A172 (cell line): ENCODE results near the gene GARNL3. TPM values are rescaled to one million over a fixed set of nuclear protein-coding genes. Genes with fewer than 3 reads are reported as not detected.

ENCODE experiments used
- DNase-seq: peaks from one replicate; pipeline ENCODE4 v3.0.0-alpha.2; 2015; ENCODE audit warnings: low spot score
- total RNA-seq: library from RNA; depleted of rRNA; stranded (reverse); fragments of >200 nt; shearing (Covaris generic); gene quantifications from 2 replicates; pipeline ENCODE4 v1.2.3, GENCODE V29; 2014

Gene GARNL3
- total RNA-seq, 1 experiment from 2014 or later, result 5.8 TPM

DNA sequence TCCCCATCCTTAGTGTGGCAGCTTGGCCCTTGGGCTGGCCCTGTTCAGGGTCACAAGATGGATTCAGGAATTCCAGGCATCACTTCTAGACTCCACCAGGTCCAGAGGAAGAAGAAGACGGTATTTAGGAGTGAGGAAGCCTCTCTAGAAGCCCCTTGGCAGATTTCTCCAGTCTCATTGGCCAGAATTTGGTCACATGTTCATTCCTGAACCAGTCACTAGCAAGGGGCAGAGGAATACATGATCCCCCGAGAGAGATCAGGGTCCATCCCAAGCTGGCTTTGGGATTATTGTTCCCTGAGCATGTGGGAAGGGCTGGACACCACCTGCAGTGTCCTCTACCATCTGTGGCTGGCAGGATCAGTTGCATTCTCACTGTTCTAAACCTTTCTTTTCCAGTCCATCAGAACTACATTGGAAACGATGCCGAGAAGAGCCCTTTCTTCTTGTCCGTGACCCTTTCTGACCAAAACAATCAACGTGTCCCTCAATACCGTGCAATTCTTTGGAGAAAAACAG is 48.5 kb downstream of the GARNL3 start:
- no peak for DNase-seq

DNA sequence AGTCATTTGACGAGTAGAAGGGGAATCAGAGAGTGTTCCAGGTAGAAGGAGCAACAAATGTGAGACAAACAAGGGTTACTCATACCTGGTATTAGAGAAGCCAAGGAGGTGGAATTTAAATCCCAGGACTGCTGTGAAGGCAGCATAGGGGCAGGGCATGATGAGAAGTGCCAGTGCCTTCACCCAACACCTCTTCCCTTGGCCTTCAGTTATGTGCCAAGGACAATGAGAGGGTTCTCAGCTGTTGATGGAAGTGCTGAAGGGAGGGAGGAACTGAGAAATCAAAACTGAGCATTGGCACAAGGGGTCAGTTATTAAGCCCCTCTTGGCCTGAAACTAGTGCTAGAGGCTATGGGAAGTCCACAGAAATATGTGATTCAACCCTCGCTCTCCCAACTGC is 50.3 kb downstream of the GARNL3 start:
- DNase-seq, result no peak

DNA sequence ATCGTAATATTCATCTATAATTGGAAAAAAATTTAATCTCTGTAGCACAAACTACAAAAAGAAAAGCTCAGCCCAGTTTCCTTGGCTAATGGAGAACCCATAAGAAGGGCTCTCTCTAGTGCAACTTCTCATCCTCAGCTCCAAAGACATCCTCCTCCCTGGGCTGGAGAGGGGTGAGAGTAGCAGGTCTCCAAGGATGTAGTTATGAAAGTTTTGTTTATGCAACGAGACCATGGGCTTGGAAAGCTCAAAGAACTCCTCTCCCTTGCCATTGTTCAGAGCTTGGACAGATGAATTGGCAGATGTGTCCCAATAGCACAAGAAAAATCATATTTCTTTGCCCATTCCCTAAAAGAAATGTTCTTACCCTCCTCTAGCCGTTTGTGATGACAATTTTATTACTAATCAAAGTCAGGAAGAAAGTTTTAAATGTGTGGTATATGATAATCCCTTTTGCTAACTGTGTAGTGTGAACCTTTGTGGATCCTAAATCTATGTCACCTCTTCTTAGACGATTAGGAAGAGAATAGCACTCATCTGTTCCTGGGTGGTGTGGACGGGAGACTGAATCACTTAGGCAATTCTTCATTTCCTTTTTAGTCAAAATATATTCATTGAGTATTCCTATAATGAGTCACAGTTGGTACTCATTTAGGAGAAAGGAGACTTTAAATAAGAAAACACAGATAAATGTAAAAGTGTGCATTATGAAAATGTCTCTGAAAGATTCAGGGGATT is 52.2 kb downstream of the GARNL3 start:
- DNase-seq, result no peak

DNA sequence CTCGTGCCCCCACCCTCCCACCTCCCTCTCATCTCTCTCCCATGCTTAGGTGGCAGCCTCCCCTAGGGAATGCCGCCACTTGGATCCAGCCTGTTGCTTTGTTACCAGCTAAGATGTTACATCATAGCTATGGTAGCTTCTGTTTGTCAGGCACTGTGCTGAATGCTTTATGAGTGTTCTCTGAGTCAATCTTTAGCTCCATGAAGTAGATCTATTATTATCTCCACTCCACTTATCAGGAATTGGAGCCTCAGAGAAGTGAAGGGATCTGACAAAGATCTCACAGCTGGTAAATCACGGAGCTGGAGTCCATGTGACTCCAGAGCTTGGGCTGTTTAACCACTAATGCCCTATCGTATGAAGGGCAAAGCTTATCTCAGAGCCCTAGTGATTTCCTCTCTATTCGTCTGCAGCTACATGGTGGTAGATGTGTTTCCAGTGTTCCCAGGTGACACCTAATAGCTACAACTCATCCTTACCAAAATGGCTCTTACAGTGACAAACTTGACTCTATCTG is 54.1 kb downstream of the GARNL3 start:
- peak; percentile 49 for DNase-seq

DNA sequence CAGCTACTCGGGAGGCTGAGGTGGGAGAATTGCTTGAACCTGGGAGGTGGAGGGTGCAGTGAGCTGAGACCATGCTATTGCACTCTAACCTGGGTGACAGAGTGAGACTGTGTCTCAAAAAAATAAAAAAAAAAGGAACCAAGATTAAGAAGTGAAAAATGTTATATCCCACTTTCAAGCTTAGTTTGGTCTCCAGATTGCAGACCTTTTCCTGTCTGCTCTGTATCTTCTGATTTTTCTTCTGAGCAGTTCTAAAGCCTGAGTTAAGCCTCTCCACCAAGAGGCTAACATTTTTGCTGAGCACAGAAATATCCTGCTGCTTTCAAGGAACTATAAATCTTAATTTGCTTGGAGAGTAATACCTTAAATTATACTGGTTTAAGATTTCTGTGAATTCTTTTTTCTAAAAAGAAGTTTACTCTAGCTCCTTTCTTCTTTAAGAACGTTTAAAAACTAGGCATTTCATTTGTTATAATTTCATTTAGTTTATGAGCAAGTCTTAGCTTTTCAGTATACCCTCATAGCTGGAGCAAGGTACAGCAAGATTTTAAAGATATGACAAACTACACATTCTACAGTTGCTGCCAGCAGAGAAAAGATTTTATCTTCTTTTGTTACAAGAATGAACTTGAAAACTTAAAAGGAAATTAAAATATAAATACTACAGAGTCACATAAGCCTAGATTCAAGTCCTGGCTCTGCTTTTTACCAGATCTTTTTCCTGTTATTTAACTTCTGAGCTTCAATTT is 55.0 kb downstream of the GARNL3 start:
- DNase-seq, result no peak

DNA sequence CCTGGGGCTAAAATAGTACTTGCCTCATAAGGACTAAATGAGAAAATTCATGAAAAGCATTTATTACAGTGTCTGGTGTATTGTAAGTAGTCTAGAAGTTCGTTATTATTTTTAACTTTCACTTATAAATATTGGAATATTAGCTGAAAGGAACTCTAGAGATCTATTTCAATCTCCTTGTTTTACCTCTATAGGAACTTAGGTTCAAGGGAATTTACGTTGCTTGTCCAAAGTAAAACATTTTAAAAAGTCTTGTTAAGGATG is 55.5 kb downstream of the GARNL3 start:
- no peak for DNase-seq

DNA sequence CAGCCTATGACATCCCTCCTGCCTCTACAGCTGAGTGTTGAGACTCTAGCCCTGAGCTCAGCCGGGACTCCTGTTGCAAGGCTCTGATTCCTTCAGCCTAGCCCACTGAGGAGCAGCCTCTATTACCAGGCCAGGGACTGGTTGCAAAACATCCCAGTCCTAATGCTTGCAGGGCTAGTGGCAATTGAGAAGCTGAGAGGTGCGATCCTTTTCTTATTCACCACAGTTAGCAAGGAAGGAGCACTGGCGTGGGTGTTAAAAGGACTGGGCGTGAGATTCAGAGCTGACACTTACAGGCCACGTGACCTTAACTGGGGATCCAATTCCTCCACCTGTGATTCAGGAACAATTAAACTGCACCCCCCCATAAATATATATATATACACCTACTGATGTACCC is 58.8 kb downstream of the GARNL3 start:
- no peak for DNase-seq

DNA sequence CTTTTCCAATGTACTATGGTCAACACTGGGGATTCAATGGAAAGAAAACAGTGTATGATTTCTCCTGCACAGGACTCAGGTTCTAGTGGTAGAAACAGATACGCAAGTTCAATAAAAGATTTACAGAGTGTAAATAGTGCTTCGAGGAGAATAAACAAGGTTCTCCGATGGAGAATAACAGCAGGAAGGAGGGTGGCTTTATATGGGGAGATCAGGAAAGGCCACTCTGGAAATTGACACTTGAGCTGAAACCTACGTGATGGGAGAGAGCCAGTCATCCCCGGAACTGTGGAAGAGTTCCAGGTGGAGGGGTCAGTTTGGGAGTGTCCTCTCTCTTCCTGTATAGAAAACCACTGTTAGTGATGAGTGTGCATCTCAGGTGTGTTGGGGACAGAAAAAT is 65.9 kb downstream of the GARNL3 start:
- DNase-seq, result no peak

DNA sequence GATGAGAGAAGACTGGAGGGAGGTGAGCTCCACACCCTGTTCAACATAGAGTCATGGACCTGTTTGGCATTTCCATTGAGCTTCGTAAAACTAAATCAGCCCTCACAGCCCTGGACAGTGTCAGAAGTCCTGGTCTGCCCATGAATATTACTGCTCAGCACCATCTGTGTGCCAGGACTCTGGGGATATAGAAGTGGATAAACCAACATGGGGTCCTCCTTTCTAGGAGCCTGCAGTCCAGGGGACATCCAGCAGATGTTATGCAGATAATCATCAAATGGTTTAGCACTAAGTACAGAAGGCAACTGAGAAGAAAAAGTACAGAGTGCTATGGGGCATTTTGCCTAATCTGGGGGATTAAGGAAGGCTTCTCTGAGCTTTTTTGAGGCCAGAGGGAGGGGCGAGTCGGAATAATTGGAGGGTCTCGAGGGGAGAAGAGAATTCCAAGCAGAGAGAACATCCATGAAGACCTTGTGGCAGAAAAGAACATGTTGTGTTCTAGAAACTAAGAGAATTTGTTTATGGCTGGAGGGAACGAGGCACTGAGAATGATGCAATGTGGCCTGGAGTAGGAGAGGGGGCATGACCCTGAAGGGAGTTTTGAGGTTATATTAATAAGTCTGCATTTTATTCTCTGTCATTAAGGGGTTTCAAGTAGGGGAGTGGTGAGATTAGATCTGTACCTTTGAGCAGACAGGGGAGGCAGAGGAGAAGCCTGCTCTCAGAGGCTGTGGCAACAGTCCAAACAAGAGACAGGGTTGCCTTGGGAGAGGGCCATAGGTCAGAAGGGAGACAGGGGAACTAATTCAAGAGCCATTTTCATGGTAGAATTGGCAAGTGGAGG is 68.9 kb downstream of the GARNL3 start:
- DNase-seq, result no peak

DNA sequence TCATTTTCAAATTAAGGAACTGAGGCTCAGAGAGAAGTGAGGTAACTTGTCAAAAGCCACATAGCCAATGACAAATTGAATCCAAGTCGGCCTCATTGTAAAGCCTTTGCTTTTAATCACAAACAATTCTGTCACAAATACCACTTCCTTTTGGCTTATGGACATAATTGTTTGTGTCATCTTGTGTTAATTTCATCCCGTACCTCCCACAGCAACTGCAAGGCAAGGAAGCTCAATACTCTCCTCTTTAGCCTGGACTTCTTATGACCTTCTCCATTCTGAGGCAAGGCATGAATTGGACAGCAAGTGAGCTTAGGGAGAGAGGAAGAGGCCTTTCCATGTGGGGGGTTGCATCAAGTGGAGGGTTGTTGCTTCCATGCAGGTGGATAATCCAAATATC is 70.2 kb downstream of the GARNL3 start:
- no peak for DNase-seq

DNA sequence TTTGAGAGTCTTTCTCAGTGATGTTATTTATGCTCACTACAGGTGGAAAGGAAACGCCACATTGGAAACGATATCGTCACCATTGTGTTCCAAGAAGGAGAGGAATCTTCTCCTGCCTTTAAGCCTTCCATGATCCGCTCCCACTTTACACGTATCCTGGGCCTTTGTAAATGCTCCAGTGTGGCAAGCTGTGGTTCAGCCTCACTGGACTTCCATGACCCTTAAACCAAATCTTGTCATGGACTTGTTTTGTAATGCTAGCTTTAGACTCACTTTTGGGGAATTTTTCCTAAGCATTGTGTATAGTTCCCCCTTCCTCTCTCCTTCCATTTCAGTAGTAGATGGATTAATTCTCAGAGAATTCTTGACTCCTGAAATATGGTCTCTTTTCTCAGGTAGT is 71.5 kb downstream of the GARNL3 start:
- no peak for DNase-seq

DNA sequence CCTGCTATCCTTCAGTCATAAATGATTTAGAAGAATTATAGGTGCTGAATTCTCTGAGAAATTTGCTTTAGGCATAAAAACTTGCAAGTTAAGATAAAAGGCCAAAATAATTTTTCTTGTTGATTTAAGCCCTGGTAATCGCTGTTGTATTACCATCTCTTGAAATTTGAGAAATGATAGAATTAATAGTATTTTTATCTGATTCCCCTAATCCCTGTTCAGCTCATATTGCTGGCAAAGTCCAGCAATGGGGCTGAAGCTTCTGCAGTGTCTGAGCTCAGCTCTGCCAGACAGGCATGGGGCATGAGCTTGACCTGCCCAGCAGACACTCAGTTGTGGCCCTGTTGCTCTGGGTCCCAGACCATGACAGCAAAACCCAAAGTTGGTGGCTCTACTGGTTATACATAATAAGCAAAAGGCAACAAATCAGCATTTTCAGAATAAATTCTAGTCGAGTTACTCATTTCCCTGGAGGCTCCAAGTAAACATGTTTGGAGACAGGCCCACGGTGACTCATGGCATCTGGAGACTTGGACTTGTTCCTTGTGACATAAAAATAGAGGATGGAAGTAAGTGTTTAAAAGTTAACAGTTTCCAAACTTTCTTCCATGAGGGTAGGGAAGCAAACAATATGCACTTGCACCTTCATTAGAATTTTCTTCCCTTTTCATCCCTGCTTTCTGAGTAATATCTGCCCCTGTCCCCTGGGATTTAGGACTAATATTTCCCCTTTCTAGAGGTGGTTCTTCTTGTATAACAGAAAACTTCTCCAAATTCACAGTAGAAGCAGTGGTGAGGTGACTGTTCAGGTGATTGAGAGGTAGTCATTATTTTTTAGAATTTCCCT is 72.2 kb downstream of the GARNL3 start:
- peak; percentile 97 for DNase-seq

DNA sequence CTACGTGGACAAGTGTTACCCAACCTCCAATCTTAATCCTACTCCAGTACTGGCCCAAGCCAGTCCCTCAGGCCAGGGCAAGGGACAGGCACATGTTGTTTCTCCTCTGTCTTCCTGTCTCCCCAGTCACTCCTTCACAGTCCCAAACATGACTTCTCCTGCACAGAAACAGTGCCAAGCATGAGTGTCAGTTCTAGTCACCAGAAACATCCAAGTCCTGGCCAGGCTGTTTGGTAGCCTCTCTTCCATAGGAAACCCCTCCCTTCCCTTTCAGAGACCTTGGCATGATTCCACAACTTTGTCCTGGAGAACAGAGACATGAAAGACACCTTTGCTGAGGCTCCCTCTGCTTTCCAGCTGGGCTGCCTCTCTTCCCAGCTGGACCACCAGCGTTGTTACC is 76.1 kb downstream of the GARNL3 start:
- DNase-seq, result no peak

DNA sequence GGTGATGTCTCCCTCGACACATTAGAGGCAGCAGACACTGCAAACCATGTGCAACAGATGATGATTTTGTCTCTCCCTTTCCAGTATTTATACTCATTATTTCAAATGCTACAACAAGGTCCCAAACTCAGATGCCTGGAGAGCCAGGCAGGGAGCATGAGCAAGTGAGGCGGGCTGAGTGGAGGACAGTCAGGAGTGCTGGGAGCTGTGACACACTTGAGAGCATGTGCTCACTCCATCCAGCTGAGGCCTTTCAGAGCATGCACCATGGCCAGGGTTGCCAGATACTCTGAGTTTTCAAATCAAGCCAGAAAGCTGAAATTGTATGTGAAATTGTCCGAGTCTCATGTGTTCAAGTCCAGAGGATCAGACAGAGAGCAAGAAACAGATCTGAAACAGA is 76.6 kb downstream of the GARNL3 start:
- DNase-seq, result no peak

DNA sequence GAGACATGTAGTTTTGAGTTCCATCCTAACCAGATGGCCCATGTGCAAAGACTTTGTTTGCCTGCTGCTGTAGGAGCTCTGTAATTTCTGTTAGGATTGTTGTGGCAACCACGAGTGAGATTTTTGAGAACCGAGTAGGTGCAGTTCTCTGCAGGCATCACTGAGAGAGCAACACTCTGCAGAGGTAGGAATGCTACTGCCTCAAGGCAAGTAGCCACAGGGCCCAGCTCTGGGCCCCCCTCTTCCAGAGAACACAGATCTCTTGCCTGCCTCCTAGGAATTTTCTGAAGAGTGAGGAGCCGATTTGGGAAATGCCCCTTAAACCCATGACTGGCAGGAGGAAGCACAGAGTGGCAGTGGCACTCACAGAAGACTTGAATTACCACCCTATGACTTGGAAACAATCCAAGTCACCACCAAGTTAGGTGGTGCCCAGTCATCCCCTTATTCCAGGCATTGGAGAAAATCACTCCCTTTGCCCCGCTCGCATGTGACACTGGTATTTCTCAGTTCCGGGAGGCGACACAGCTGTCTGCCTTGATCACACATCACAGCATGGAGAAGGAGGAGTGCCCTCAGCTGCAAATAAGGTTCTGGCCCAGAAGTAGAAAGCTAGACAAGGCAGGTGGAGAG is 79.9 kb downstream of the GARNL3 start:
- no peak for DNase-seq

DNA sequence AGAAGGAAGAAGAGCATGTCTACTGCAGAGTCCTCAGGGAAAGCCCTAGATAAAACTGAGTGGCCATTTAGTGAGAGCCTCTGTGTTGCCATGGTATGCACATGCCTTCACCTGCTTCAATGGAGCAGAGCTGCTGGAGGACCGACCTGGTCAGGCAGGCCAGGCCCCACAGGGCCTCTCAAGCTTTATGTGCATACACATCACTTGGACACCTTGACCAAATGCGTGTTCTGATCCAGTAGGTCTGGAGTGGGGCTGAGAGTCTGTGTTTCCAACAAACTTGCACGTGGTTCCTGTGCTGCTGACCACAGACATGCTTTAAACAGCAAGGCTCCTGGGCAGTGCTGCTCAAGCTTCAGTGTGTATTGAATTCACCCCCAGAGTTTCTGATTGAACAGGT is 81.0 kb downstream of the GARNL3 start:
- DNase-seq, result no peak

DNA sequence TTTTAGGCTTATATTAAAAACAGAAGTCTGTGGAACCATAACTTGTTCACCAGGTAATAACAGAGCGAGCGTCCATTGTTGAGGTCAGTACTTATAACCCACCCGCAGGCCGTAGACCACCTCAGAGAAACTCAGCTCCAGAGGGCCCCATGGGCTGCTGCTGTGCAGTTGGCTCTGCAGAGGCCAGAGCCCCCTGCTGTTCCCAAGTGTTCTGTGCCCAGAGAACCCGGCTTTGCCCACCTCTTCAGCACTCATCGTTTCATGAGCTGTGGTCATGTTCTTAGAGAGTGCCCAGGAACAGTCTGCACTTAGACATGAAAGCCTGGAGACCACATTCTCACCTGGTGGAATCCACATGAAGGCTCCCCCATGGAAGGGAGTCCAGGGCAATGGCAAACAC is 82.0 kb downstream of the GARNL3 start:
- DNase-seq, result no peak

DNA sequence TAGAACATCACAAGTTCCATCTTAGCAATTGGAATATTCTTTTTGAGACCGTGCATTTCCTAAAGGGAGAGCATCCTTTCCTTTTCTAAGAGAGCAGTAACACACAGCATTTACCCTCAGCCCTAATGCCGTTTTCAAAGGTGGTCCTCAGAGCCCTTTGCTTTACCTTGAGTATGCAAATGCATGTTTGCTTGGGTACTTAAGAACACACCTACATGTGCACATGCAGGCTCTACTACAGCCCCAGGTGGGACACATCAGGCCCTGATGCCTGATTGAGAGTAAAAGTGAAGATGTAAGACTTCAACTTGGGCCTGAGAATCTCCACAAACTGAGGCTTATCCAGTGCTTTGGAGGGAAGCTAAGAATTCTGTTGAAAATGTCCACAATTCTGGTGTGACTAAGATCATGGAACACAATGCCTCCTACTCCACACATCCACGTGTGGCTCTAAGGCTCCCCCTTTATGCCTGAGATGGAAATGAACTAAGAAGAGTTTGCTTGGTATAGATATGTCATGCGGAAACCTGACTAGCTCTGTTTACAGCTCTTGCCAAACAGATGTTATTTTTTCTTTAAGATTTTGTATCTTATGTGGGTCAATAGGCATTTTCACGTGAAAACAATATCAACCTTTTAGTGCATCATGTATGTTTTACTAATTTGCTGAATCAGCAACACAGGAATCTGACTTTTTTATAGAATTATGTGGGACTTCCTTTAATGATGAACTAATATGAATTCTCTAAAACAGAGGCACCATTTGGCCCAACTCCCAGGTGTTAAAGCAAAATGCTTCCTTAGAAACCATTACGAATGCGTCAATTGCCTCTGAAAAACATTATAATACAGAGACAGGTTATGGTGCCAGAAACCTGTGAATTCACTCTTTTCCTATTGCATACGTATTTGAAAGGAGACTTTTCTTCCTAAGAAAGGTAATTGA is 83.5 kb downstream of the GARNL3 start:
- DNase-seq, result peak; percentile 53

DNA sequence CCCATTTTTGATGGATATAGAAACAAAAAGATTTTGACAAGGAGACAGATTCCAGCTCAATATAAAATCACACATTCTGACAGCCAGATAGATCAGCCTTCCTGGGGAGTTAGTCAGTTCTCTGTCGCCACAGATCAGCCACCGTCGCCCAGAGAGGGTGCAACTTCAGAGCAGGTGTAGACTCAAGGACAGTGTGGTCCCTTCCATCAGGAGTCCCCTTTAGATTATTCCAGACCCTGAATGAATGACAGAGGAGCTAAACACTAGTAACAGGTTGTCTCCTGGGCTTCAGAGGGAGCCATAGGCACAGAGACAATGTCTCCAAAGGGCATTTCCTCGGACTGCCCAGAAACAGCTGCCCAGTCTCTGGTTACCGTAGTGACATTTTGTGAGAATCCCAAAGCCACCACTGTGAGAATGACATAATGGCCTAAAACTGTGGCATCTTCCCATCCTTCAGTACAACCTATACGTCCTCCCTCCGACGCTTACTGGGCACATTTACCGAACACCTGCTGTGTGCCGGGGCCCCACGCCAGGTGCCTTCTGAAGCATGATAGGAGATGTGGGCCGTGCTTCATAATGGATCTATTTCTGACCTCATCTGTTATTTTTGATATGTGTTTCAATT is 85.0 kb downstream of the GARNL3 start:
- no peak for DNase-seq
